Sigmoid colon (tissue), 4 donors: ENCODE measurements around the gene PEX26.

Experiments used
- EP300 ChIP-seq, 4 donors: sonication (generic); formaldehyde crosslinking; IDR thresholded peaks; one replicate each; pipeline ENCODE4 v1.6.1; 2017; ENCODE audit warnings: antibody characterized with exemption in 4 of 4
- POLR2AphosphoS5 ChIP-seq, 4 donors: sonication (generic); formaldehyde crosslinking; IDR thresholded peaks; one replicate each; pipeline ENCODE4 v1.6.1; 2017; ENCODE audit warnings: antibody characterized with exemption in 4 of 4

GRCh38 chr22:18028817-18029527 lies 48.8 kb upstream of the PEX26 start:
- TF ChIP-seq POLR2AphosphoS5 (IDR thresholded peaks at IDR 0.05) (no peak), EP300 (IDR thresholded peaks at IDR 0.05) (no peak)
